GM18505 (cell line): Measurements from ENCODE around the gene GTPBP1.

ENCODE experiments used
- ATAC-seq: cut with Tn5 transposase; IDR thresholded peaks from one replicate; pipeline ENCODE4 v1.9.1; 2021; ENCODE audit not compliant: unreplicated experiment
- POLR2A ChIP-seq: IDR thresholded peaks from 4 replicates; pipeline ENCODE4 v1.6.1; 2011; ENCODE audit warnings: borderline replicate concordance; ENCODE audit not compliant: insufficient read depth, insufficient read length; ENCODE audit errors: extremely low read depth

The GTPBP1 gene

GRCh38 chr22:38709306-38709705 is 3.6 kb downstream of the GTPBP1 start:
- no peak for TF ChIP-seq POLR2A
- ATAC-seq: no peak

GRCh38 chr22:38710351-38710750 is 4.6 kb downstream of the GTPBP1 start:
- no peak for TF ChIP-seq POLR2A
- no peak for ATAC-seq

GRCh38 chr22:38710866-38711265 is 5.1 kb downstream of the GTPBP1 start:
- ATAC-seq: no peak
- no peak for TF ChIP-seq POLR2A

- no peak for TF ChIP-seq POLR2A
- no peak for ATAC-seq
Observed at GRCh38 chr22:38712486-38713207, 6.9 kb downstream of the GTPBP1 start.

- no peak for TF ChIP-seq POLR2A
- no peak for ATAC-seq
Observed at GRCh38 chr22:38713921-38714320, 8.2 kb downstream of the GTPBP1 start.

- no peak for TF ChIP-seq POLR2A
- ATAC-seq: no peak
Observed at GRCh38 chr22:38715176-38715764, 9.5 kb downstream of the GTPBP1 start.

GRCh38 chr22:38715852-38716251 is 10.1 kb downstream of the GTPBP1 start:
- no peak for ATAC-seq
- no peak for TF ChIP-seq POLR2A

- no peak for TF ChIP-seq POLR2A
- no peak for ATAC-seq
Observed at GRCh38 chr22:38716271-38716670, 10.5 kb downstream of the GTPBP1 start.

- TF ChIP-seq POLR2A: no peak
- ATAC-seq: no peak
Observed at GRCh38 chr22:38716826-38717225, 11.1 kb downstream of the GTPBP1 start.

- no peak for ATAC-seq
- TF ChIP-seq POLR2A: no peak
Observed at GRCh38 chr22:38717244-38717643, 11.5 kb downstream of the GTPBP1 start.

GRCh38 chr22:38718414-38718813 is 12.7 kb downstream of the GTPBP1 start:
- ATAC-seq: no peak

GRCh38 chr22:38719196-38719595 is 13.5 kb downstream of the GTPBP1 start:
- ATAC-seq: no peak
- TF ChIP-seq POLR2A: no peak

More at GRCh38 chr22:38718414-38718813, 12.7 kb downstream of the GTPBP1 start:
- no peak for TF ChIP-seq POLR2A

GRCh38 chr22:38720350-38720749 is 14.6 kb downstream of the GTPBP1 start:
- TF ChIP-seq POLR2A: no peak
- ATAC-seq: no peak

GRCh38 chr22:38721551-38721950 is 15.8 kb downstream of the GTPBP1 start:
- no peak for TF ChIP-seq POLR2A
- ATAC-seq: no peak
